DND-41 (cell line): ENCODE measurements around the gene LRRTM4.

Experiments
- CTCF ChIP-seq: IDR thresholded peaks from 2 replicates; pipeline ENCODE4 v1.5.1; 2012; ENCODE audit warnings: borderline replicate concordance, low read length, moderate library complexity, mild to moderate bottlenecking; ENCODE audit not compliant: poor library complexity, severe bottlenecking; ENCODE audit errors: extremely low read depth
- EZH2 ChIP-seq: IDR thresholded peaks from 3 replicates; pipeline ENCODE4 v1.6.1; 2012; ENCODE audit warnings: borderline replicate concordance, low read depth, mild to moderate bottlenecking, moderate library complexity, low read length, inconsistent platforms; ENCODE audit not compliant: severe bottlenecking

- TF ChIP-seq EZH2 (no peak), CTCF (no peak)
These were observed 293.8 kb downstream of the LRRTM4 start for GRCh38 chr2:77228391-77228790.
